HG03175 (cell line): Measurements from ENCODE around the gene POLD2.

ENCODE experiments used
- ATAC-seq: cut with Tn5 transposase; IDR thresholded peaks from one replicate; pipeline ENCODE4 v1.9.1; 2021; ENCODE audit warnings: mild to moderate bottlenecking, moderate library complexity; ENCODE audit not compliant: unreplicated experiment

The POLD2 gene

DNA sequence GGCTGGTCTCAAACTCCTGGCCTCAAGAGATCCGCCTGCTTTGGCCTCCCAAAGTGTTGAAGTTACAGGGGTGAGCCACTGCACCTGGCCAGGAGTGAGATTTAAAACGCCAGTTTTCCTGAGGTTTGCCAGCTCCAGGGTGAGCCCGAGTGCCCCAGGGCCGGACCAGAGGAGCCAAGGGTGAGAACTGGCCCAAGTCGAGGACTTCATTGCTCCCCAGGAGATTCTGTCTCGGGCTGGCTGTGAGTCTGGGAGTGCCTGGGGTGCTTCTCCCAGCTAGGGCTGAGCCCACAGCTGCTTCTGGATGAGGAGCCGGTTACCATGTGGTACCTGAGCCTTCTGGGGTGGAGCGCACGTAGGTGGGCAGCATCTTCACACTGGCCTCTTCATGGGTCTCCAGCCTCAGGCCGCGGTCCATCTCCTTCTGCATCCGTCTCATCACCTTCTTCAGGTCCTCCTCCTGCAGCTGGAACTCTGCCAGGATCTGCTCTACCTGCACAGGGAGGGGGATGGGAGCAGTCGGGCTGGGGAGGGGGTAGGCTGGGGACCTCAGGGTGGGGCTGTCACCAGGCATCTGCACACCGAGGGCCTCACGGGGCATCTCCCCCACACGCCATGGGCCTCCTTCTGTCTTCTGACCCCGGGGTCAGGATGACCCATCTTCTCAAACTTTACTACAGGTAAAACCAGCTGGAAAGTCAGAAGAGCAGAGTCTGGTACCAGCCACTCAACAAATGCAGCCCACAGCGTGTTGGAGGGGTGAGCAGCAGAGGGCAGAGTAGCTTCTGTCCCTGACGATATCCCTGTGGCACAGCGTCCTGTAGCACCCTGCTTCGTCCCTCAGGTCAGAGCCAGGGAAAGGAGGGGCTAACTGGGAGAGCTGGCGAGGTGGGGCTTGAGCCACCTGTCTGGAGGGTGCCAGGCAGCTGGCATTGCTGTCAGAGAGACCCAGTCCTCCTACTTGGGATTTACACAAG lies 29.9 kb upstream of the POLD2 start:
- ATAC-seq = no peak

DNA sequence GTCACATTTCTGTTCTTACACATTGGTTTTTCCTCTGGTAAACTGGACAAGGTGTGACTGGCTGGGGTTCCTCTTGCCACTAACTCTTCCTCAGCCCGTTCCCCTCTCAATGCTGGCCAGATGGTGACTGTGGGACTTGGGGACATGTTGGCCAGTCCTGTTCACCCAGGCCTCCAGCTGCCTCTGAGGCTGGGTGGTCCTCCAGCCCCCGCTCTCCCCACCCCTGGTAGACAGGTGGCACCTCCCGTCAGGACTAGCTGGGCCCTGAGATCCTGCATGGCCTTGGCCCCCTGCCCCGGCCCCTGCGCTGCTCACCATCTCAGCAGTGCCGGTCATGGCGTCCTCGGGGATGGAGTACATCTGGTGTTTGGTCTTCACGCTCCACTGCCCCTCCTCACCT lies 28.6 kb upstream of the POLD2 start:
- no peak for ATAC-seq

DNA sequence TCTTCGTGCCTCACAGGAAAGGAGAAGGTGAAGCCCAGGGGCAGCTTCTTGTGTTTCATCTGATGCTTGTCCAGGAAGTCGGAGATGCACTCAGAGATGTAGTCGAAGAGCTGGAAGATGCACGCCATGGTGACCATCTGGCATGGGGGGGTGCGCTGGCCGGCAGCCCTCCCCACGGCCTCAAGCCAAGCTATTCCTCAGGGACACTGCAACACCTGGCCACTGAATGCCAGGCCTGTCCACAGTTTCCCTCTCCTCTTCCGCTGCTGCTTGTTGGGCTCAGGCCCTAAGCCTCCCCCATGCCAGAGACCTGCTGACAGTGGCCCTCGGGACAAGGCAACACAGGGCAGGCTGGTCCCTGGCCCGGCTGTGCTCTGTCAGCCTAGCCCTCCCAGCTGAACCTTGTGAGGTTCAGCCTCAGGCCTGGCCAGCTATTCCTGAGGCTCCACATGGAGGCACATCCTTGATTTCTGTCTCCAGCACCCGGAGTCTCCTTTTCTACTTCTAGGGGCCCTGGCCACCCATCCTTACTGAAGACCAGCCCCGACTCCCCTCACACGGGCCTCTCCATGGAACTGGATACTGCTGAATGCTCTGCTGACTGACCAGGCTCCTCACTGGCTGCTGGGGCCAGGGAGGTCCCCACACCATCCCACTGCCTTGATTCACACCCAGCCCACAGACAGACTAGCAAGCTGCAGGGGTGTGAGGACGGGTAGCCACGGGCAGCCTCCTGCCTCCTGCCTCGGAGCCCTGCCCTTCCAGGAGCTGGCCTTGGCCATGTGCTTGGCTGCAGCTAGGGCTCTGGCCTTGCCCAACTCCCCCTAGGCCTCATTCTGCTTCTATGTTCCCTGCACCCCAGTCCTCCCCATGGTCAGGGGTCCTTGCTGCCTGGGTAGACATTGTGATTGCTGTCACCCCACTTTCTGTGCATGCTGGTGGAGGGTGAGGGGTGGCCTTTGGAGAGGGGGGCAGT lies 27.9 kb upstream of the POLD2 start:
- no peak for ATAC-seq

DNA sequence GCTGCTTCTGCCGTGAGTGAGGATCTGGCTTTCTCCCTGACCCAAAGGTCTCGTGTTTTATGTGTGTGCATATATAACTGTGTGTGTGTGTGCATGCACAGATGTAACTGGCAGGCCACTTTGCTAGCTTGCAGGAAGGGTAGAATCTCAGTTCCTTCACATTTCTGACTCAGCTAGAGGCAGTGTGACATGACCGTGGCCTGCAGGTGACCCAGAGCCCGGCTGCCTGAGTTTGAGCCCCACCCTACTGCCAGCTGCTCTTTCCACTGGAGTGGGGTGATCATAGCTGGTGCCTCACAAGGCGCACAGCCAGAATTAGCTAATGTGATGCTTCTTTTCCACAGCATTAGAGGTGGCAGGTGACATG lies 27.1 kb upstream of the POLD2 start:
- no peak for ATAC-seq

DNA sequence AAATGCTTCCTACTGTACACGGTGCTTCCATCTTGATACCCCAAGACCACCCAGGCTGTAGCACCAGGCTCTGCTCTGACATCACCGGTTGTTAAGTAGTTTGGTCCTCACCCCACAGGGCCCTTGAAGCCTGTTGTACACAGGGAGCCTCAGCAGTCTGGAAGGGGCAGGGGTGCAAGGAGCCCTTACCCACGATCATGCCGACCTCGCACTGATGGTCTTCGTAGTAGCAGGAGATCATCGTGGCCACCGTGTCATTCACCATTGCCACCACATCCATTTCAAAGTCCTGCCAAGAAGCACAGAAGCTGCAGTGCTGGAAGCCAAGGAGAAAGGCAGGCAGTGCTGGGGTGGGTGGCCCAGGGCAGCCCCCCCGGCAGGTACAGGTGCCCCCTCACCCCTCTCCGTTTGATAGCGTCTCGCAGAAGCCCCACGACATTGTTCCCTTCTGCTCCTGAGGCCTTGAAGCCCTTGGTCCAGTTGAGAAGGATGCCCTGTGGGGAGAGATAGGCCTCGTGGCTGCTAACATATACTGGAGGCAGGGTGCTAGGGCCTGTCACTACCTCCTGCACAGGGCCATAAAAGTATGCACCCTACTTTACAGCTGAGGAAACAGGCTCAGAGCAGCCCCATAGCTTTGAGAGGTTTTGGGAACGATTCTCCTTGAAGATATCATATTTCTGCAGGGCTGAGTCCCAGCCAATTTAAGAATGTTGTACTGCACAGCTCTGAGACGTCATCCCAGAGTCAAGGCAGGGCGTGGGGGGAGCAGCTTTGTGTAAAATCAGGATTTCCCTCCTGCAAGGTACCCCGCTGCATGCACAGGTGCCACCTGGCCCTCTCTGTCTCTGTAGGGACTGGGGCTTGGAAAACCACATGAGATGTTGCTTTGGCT lies 26.5 kb upstream of the POLD2 start:
- ATAC-seq = no peak

DNA sequence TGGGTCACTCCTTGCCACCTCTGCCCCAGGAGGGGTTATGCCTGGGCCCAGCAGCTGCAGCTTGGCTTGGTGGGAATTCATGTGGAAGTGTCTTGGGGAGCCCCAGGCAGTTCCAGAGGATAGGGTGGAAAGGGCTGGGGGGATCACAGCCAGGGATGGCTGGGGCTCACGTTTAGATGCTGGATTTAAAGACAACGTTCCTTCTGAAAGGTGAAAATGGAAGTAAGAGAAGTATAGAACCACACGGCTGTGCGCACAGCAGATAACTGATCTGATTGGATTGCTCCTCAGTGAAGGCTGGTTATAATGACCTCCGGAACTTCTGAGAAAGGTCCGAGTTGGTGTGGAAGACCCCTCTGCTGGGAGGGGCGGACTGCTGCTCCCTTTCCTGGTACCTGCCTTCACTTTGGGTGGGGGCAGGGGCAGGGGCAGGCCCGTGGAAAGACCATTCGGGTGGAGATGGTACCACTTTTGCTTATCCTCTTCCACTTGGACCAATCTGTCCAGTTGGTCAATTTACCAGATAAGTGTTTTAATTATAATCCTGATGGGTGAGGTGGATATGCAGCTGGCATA lies 25.7 kb upstream of the POLD2 start:
- ATAC-seq = no peak

DNA sequence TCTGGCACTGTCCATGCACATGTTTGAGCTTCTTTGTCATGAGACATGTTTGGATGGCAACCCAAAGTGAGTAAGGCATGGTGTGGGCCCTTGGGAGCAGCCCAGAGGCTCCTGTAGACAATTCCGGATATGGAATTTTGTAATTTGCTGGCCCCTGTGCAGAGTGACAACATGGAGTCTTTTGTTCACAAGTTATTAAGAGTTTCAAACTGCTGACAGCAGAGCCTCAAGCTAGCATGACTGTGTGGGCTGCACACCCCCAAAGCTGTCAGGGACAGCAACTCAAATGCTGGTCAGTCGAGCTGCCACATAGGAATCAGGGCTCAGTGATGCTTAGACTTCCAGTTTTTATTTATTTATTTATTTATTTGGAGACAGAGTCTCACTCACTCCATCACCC lies 24.8 kb upstream of the POLD2 start:
- no peak for ATAC-seq

DNA sequence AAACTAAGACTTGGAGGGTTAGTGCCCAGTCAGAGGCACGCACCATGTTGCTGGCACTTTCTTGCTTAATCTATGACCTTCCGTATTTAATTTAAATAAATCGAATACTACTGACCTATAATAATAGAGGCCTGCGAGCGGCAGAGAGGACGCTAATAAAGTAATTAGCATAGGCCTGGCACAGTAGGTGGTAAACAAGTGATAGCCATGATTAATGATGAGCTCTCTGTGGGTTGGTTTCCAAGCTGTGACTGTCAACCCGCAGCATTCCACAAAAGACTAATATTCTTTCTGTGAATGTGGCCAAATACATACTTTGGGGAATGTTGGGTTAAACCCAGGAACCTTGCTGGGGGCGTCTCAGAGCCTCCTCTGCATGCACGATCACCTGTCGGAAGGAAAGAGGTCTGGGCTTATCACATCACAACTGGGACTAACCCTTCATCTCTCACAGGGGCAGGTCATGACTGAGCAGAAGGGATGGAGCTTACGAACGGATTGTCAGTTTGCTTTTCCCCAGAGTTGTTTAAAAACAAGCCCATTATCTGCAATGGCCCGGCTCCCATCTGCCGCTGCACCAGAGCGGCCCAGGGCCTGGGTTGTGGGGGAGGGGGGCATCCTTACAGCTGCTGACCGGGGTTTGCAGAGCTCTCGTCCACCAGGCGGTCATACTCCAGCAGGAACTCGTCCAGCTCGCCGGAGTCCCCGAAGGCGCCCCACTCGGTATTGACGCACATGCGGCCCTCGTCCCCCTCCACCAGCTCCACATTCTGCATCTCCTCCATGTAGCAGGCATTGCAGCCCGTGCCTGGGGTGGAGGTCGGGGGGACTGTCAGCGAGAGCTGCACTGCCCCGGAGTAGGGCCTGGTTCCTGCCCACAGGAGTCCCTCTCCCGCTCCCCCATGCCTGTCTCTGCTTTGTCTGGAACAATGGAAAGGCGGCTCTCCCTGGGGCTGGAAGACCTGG lies 24.0 kb upstream of the POLD2 start:
- no peak for ATAC-seq

DNA sequence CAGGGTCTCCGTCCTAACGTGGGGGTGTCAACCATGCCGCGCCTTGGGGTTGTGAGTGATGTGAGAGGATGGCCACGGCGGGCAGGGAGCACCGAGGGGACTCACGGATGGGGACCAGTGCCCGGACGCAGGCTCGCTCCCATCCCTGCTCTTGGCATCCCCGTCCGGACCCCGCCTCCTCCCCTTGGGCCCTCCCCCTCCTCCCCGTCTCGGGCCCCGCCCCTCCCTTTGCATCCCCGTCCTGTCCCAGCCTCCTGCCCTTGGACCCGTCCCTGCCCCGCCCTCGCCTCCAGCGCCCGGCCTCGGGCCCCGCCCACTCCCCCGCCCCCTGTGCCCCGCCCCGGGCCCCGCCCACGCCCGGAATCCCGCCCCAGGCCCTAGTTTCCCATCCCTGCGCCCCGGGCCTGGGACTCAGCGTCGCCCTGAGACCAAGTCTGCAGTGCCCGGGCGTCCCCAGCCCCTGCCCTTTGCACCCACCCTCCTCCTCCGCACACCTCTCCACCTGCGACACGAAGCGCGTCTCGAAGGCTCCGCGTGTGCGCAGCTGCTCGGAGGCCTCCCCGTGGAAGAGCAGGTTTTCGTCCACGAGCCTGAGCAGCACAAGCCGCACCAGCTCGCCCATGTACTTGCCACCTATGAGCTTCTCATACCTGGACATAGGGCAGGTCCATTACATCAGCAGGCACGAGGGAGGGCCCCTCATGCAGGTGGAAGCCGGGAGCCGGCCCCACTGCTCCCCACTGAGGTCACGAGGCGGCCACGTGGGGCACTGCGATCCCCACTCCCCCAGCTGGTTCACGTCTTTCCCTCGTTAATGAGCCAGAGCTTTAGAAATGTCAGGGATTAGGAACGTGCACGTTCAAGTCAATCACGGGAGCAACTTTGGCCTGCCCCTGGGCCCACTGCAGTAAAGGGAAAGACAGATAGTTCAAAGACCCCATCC lies 22.9 kb upstream of the POLD2 start:
- no peak for ATAC-seq

DNA sequence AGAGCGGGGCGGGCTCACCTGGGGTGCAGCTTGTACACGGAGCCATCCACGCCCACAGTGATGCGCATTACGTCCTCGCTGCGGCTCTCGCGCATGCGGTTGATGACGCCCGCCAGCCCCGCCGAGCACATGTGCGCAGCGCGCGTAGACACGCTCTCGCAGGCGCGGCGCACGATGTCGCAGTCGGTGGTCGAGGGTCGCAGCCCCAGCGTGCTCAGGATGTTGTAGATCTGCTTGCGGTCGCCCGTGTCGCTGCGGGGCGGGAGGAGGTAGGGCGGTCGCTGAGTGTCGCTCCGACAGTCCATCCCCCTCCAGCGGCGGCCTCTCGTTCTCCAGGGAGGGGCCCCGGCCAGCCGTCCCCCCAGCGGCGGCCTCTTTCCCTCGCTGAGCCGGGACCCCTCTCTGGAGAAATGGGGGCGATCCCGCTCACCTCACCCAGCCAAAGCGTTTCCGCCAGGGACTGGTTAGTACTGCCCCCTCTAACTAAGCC lies 22.2 kb upstream of the POLD2 start:
- no peak for ATAC-seq

DNA sequence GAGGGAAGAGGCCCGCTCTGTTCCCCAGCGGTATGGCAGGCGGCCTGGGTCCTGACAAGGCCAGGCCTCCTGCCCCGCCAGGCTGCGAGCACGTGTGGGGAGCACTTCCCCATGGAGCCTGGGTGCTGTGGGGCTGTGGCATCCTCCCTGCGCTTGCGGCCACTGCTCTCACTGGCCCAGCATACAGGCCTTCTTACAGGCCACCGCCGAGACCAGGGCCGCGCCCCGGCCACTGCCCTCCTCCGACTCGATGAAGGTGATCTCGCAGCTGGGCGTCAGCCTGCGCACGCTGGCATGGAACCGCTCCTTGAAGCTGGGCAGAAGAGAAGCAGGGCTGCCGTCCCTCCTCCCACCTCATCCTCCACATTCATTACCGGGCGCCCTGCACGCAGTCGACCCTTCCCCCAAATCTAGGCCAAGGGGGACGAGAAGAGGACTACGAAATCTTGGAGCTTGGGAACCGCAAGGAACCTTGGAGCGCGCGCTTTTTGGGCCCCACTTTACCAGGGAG lies 21.7 kb upstream of the POLD2 start:
- ATAC-seq = no peak

DNA sequence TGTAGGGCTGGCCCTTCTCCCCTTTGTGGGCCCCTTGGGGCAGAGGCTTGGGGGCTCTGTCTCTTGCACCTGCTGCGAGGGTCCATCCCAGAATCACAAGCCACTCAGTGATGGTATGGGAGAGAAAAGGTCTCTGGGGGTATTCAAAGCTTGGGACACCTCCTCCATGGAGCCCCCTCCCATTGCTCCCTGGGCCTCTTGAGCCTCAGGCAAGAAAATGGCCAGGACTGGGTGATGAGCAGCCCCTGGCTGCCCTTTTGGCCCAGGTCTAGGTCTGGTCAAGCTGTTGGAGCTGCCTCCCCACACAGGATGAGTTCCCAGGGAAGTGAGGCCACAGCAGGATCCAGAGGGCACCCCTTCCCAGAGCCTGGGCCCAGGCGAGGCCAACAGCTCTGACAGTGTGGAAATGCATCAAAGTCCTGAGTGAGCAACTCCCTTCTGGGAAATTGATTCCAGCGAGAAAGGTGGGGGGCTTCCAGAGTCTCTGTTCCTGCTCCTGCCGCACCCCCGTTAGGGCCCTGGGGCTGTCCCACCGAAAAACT lies 21.1 kb upstream of the POLD2 start:
- no peak for ATAC-seq

DNA sequence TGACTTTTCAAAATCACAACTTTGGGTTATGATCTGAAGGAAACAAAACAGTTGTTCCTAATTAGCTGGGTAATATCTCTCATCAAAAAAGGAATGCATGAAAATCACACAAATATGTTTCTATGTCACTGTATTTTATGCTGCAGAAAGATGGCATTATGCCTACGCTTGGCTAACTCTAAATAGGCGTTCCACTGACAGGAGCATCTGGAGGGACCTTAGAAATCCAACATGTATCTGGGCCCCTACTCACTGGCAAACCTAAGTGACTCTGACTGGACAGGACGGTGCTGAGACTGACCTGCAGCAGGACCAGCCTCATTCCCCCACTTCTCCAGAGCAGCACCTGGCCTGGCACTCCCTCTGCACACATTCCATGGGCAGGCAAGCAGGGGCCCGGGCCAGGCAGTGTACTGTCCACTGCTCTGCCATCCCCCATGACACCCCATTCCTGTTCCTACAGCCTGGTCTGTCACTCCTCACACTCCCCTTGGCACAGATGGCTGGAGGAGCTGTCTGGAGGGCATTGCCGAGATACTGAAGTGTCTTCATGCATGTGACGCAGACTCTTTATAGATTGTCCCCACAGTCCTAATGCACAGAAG lies 20.4 kb upstream of the POLD2 start:
- ATAC-seq = no peak

DNA sequence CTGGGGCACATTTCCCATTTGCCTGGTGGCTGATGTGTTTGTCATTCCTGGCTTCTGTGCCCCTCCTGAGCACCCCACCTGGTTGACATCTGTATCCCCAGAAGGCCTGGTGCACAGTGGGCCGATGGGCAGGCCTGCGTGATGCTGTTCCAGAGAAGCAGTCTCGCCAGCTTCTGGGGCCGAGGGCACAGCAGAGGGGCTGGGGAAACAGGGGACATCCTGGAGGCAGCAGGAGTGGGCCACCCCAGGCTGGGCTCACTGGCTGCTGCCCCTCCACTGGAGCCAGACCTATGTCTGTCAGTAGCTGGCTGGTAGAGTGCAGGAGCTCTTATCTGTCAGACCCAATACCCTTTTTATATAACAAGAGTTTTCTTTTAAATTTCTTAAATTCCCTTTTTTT lies 18.7 kb upstream of the POLD2 start:
- no peak for ATAC-seq

DNA sequence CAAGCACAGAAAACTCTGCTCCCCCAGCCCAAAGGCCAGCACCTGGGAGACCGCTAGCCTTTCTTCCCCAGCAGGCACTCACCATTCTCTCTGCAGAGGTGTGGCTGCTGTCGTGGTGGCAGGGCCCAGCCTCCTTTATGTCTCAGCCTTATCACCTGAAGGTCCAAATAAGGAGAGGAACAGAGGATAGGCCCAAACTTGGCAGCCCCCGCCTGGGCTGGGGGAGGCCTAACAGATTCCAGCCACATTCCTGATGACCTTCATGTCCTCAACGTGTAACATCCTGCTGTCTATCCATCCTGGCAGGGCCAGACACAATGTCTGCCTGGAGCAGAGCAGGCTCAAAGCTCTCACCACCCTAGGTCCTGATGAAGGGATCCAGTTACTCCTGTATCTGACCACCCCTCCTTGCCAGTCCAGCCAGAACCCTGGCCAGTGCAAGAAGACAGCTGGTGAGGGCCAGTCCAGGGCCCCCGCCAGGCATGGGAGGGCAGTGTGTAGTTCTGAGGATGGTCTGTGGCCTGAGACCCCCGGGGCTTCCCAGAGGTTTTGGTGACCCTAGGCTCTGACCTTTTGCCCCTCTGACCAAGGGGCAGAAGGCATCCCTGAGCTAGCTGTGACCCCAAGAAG lies 18.0 kb upstream of the POLD2 start, which contains the start of gene MYL7:
MYL7 (minus strand) TSS at position 112 of the 630 bp plus-strand sequence; CDS start at position 85, 27 bp downstream.
- no peak for ATAC-seq

DNA sequence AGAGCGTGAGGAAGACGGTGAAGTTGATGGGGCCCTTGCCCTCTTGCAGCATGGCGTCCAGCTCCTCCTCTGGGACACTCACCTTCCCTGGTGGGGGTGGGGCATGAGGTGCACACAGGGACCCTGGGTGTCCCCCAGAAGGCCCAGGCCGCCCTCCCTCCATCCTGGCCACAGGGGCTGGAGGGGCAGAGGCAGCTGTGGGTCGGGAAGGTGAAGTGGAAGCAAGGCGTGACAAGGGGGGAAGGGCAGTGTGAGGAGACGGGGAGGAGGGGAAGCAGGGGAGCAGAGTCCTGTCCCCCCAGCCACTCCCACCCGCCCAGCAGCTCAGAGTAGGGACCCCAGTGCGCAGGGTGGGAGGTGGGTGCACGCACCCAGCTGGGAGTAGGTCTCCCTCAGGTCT lies 17.0 kb upstream of the POLD2 start:
- ATAC-seq = no peak
